Tibial artery (tissue), 4 donors: Measurements from ENCODE around the gene ZBTB45.

ENCODE experiments used
- DNase-seq, 2 donors: peaks; one replicate each; pipeline ENCODE4 v3.0.0-alpha.2; 2019
- H3K27ac ChIP-seq, 2 donors: fragments of 200-600 bp; sonication (generic) in 1 of 2; 1 replicate in 1 of 2; 2 replicates in 1 of 2; pipeline ENCODE4 v1.5.1; 2018 to 2019; ENCODE audit warnings: mild to moderate bottlenecking in 1 of 2
- H3K27me3 ChIP-seq, 2 donors: fragments of 200-600 bp; sonication (generic) in 1 of 2; one replicate each; pipeline versions ENCODE4 v1.5.1 to v1.6.0; 2016 to 2019
- H3K36me3 ChIP-seq, 3 donors: fragments of 200-600 bp; sonication (generic) in 2 of 3; one replicate each; pipeline ENCODE4 v1.5.1; 2016 to 2019; ENCODE audit warnings: mild to moderate bottlenecking in 2 of 3
- H3K4me1 ChIP-seq, 4 donors: fragments of 200-600 bp; sonication (generic) in 2 of 4; 1 replicate in 3 of 4; 2 replicates in 1 of 4; pipeline ENCODE4 v1.5.1; 2016 to 2019
- H3K4me3 ChIP-seq, 2 donors: fragments of 200-600 bp; sonication (generic) in 1 of 2; 1 replicate in 1 of 2; 2 replicates in 1 of 2; pipeline ENCODE4 v1.5.1; 2018 to 2019; ENCODE audit warnings: mild to moderate bottlenecking in 2 of 2
- H3K9me3 ChIP-seq, 3 donors: fragments of 200-600 bp; sonication (generic) in 1 of 3; one replicate each; pipeline ENCODE4 v1.5.1; 2016 to 2019
- CTCF ChIP-seq, 2 experiments: fragments of 200-600 bp in 1 of 2; fragments of 450-650 bp in 1 of 2; IDR thresholded peaks; one replicate each; pipeline ENCODE4 v1.5.1; 2017 to 2019; ENCODE audit warnings: antibody characterized with exemption in 2 of 2, mild to moderate bottlenecking in 1 of 2, moderate library complexity in 1 of 2
- intact Hi-C: fragments of 100-400 bp; cut with DNase I; formaldehyde crosslinking; loops from one replicate; pipeline ENCODE4 v1.15.0; 2023; ENCODE audit warnings: low total_unique reads

The ZBTB45 gene

GRCh38 chr19:58556622-58557220, 37.1 kb upstream of the ZBTB45 start:
- intact Hi-C loops: no loop called here
- Histone ChIP-seq H3K4me3 (peak overlapping the region; percentile 89 to 90), H3K9me3 (no peaks in the 10 kb centered on the region), H3K27ac (peak overlapping the region; percentile 99 to 100), H3K27me3 (no peaks in the 10 kb centered on the region), H3K36me3 (peaks cover 19 to 32% (median 28%) of the 10 kb centered on the region in 3 donors), H3K4me1 (peaks cover 0 to 65% (median 52%) of the 10 kb centered on the region in 4 donors)
- TF ChIP-seq CTCF (IDR thresholded peaks at IDR 0.05): no peak
- DNase-seq: peak in 1 of 2 donors; percentile 59

GRCh38 chr19:58555920-58556621, 36.5 kb upstream of the ZBTB45 start:
- Histone ChIP-seq H3K27ac (peak overlapping the region; percentile 99 to 100), H3K27me3 (no peaks in the 10 kb centered on the region), H3K4me3 (no peak overlapping the region), H3K9me3 (no peaks in the 10 kb centered on the region), H3K36me3 (peaks cover 24 to 38% (median 35%) of the 10 kb centered on the region in 3 donors), H3K4me1 (peaks cover 0 to 58% (median 47%) of the 10 kb centered on the region in 4 donors)
- no peak for TF ChIP-seq CTCF (IDR thresholded peaks at IDR 0.05)
- peak in 1 of 2 donors; percentile 63 for DNase-seq
- intact Hi-C loops: no loop called here

GRCh38 chr19:58555369-58555885, 35.8 kb upstream of the ZBTB45 start:
- peak overlapping the region; percentile 99 to 100 for H3K27ac ChIP-seq
- no peaks in the 10 kb centered on the region for H3K27me3 ChIP-seq
- H3K4me1 ChIP-seq: peaks cover 0 to 55% (median 46%) of the 10 kb centered on the region in 4 donors
- intact Hi-C loops: no loop called here
- DNase-seq: no peak
- H3K9me3 ChIP-seq: no peaks in the 10 kb centered on the region
- TF ChIP-seq CTCF (IDR thresholded peaks at IDR 0.05): no peak
- peak overlapping the region; percentile 65 to 89 for H3K4me3 ChIP-seq
- H3K36me3 ChIP-seq: peaks cover 30 to 45% (median 40%) of the 10 kb centered on the region in 3 donors

GRCh38 chr19:58554494-58555368, 35.1 kb upstream of the ZBTB45 start, which contains the start of gene CHMP2A:
TSS of gene CHMP2A (minus strand) at chr19:58555105. CDS start at chr19:58554212, 893 bp downstream.
- Histone ChIP-seq H3K36me3 (peaks cover 37 to 52% (median 47%) of the 10 kb centered on the region in 3 donors), H3K27me3 (no peaks in the 10 kb centered on the region), H3K9me3 (no peaks in the 10 kb centered on the region), H3K27ac (peak within 1 kb of the TSS; percentile 99 to 100), H3K4me3 (peak within 1 kb of the TSS; percentile 65 to 89), H3K4me1 (peaks cover 0 to 48% (median 40%) of the 10 kb centered on the region in 4 donors)
- intact Hi-C loops: no loop called here
- TF ChIP-seq CTCF (IDR thresholded peaks at IDR 0.05): no peak
- DNase-seq: peak; percentile 98 to 100

GRCh38 chr19:58553799-58554493, 34.3 kb upstream of the ZBTB45 start:
- Histone ChIP-seq H3K27ac (peak overlapping the region; percentile 99 to 100), H3K4me3 (peak overlapping the region; percentile 65 to 89), H3K27me3 (no peaks in the 10 kb centered on the region), H3K9me3 (no peaks in the 10 kb centered on the region), H3K36me3 (peaks cover 45 to 59% (median 55%) of the 10 kb centered on the region in 3 donors), H3K4me1 (peaks cover 0 to 46% (median 38%) of the 10 kb centered on the region in 4 donors)
- intact Hi-C loops: no loop called here
- TF ChIP-seq CTCF (IDR thresholded peaks at IDR 0.05): no peak
- DNase-seq: peak in 1 of 2 donors; percentile 66
